Tongue (tissue), 2 donors: Measurements from ENCODE around the gene MPDZ. TPM values are rescaled to one million over a fixed set of nuclear protein-coding genes. Genes with fewer than 3 reads are reported as not detected.
A peak's percentile ranks its signal among the peaks of the same experiment; 100 is the strongest.

ENCODE experiments used
- DNase-seq: peaks from one replicate; pipeline ENCODE4 v3.0.0-alpha.2; 2015
- total RNA-seq: library from RNA; depleted of rRNA; stranded (reverse); fragments of >200 nt; gene quantifications from one replicate; pipeline ENCODE4 v1.2.3, GENCODE V29; 2014

Gene MPDZ
- total RNA-seq, 1 donor from 2014 or later = 86.0 TPM

DNA sequence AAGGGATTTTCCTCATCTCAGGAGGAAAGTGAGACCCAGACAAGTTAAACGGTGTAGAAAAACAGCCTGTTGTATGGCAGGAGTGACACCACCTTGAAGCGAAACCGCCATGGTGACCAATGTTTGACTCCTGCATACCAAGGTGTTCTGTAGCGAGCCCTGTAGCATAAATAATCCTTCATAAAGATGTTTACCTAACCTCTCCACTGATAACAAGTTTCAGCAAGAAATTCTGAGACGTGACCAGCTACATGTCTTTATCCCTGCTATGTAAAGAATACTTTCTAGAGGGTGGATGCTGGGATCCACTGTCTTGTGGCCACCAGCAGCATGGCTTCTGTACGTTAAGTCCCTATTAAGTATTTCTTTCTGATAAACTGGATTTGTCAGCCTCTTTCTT lies 148.1 kb downstream of the MPDZ start:
- DNase-seq = no peak

DNA sequence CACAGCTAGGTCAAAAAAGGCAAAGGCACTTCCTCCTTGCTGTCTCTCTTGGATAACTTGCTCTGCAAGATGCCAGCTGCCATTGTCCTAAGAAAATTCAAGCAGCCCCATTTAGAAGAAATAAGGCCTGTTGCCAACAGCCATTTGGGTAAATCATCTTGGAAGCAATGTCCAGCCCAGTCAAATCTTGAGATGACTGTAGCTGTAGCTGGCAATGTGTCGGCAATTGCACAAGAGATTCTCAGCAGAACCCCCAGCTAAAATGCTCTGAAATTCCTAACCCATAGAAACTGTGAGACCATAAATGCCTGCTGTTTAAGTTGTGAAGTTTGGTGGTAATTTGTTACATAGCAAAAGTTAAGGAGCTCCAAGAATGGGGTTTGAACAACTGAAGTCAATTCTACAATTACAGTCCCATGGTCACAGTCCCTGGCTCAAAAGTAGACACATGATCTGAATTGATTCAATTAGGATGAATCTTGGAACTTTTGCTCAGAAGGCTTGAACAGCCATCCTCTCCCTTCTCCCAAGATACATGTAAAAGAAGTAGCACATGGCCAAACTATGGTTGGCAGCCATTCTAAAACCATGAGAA lies 151.1 kb downstream of the MPDZ start:
- DNase-seq = no peak

DNA sequence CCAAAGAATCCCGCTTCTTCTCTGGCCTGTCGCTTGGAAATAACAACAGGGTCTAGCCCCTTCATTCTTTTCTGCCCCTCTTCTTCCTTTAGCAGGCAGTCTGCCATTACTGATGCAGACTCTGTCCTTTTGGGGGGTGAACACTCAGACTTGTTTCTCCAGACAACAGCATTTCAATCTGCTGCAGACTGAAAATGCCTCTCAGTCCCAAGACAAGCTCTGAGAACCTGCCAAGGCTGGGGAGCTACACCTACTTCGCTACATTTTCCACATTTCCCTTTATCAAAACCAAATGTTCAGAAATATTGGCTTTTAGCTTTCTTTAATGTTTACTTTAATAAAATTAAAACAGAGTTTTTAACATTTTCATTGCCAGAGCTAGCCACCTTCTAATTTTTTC lies 152.4 kb downstream of the MPDZ start:
- peak; percentile 31 for DNase-seq

DNA sequence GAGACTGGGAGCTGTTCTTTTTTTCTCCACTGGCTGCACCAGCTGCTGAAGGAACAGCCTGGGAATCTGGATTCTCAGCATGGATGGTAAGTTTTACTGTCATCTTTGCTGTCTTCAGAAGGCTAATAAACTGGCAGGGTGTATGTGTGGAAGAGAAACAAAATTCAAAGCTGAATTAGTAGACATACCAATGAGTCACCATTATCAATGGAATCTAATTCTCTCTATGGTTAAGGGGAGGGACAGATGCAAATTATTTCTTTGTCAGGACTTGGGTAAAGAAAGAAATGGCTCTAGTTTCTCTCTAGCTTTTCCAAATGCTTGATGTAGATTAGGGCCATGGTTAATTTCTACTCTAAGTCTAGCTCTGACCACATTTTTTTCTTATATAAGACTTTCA lies 154.2 kb downstream of the MPDZ start:
- no peak for DNase-seq

DNA sequence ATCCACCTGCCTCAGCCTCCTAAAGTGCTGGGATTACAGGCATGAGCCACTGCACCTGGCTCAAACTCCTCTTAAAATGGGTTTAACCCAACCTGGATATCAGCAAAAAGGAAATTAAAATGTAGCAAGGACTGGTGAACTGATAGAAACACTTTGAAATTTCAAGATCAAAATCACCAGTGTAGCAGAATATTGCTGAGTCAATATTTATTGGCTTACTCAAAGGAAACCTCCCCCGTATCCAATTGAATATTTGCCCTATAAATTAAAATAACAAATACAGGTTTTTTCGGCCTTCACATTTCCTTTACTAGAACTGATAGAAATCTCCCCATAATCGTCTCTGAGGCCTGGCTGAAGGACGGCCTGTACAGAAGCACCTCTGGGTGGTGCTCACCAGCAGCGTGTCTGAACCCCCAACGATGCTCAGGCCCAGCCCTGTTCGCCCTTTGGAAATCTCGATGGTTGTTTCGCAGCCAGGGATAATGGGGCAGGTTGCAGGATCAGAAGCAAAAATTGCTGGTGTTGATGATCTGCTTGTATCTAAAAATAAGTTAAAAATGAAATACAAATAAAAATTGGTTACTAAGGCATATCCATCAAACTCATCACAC lies 156.6 kb downstream of the MPDZ start:
- no peak for DNase-seq

DNA sequence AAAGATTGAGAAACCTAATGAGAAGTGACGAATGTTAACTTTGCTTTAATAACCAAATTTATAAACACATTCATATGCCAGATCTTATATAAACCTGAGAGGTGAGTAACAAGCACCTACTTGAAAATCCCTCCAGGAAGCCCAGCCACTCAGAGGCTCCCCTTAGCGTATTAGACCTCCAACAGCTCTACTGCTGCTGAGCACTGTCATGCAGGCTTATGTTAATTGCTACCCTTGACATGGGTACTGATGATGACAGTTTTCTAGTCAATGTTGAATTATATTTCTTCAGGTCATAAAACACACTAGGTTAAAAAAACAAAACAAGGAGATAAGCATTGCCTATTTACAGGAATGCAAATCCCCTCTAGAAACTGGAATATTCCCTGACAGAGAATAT lies 161.2 kb downstream of the MPDZ start:
- no peak for DNase-seq

DNA sequence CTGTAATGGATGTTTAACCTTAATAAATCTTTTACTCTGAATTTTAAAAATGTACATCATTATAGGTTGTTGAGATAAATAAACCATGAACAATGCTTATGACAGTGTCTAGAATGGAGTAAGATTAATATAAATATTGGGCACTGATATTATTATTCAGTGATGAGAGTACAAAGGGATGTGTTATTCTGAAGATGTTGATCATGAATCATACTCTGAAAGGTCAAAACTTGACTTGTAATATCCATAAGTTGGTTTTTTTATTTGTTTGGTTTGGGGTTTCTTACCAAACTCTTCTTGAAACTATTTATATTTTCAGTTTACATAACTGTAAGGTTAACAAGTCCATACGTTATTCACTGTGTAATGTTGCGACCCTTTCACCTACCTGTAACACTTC lies 163.2 kb downstream of the MPDZ start:
- DNase-seq = no peak

DNA sequence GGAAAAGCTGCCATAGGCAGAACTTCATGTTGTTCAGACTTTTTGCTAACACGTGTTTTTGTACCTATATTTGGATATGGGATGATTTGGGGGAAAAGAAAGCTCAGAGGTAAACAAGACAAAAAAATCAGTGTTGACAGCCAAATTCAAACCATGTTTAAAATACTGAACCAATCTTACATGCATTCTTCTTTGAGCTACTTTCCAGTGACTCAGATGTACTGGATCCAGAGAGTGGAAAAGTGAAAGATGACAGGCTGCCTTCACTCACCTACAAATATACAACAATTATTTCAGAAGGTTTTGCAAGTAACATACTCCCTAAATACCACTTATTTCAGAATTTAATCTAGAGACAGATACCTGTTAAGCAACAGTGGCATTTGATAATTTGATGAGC lies 165.7 kb downstream of the MPDZ start:
- peak; percentile 7 for DNase-seq

DNA sequence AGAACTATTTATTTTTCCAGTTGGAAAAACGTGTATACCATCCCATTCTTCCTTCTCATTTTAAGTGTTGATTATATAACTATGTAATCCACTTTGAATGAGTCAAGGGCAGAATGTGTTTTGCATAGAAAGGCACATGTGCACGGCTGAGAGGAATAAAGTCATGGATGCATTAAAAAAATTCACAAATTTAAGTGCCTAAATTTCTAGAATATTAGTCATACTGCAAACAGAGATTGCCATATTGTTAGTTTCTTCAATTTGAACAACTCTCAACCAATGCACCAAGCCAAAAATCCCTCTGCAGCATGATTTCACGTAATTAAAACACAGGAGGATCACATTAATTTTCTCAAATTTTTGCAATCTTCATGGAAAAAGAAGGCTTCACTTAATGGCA lies 166.3 kb downstream of the MPDZ start:
- DNase-seq = peak; percentile 15

DNA sequence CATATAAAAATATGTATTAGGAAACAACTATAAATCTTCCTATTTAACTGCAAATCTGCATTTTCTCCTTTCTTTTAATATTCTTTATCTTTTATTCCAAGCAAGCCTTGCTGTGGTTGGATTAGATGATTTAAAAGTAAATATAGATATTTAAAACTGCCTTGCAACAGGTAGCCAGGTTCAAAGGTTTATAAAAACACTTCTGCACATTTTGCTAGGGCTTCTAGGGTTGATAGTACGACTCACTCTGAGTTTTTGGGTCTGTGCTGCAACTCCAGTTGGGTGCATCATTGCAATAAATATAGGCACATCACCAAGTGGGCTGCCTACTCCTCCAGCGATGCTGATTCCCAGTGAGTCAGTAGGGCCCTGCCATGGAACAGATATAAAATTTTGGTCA lies 167.7 kb downstream of the MPDZ start:
- DNase-seq = no peak

DNA sequence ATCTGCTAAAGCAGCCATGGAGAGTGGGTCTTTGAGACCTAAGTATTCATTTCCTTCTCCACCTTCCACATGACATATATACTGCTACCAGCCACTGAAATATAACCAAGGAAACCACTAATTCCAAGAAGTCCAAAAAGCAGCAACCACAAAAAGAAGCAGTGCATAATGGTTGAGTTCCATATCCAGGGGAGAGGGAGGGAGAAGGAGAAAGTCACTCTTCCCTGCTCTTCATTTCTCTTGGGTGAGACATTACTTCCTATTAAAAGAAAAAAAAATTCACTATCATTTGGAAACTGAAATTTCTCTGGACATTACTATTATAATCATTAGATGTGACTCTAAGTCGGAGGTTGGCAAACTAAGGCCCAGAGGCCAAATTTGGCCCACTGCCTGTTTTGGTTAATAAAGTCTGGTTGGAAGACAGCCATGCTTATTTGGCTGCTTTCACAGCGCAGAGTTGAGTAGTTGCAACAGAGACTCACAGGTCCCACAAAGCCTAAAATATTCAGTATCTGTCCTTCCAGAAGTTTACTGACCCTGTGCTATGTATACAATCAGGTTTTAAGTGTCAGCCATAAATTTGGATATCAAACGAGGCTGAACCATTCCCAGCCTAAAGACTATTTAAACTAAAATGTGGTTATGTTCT lies 168.6 kb downstream of the MPDZ start:
- DNase-seq = no peak

DNA sequence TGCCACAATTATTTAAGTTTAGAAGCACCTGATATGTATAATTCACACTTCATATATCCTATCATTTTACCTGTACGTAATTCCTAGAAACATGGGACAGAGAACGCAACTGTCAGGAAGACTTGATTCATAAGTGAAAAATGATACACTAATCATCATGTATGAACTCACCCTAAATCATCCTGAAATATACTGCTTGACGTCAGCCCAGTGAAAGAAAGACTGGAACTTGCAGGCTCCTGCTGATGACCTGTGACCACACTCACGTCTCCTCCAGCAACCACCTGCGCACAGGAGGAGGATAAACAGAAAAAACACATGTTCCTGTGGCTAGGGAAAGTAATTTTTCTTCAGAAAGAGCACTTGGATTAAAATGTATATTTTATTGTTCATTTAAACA lies 169.7 kb downstream of the MPDZ start:
- DNase-seq = no peak

DNA sequence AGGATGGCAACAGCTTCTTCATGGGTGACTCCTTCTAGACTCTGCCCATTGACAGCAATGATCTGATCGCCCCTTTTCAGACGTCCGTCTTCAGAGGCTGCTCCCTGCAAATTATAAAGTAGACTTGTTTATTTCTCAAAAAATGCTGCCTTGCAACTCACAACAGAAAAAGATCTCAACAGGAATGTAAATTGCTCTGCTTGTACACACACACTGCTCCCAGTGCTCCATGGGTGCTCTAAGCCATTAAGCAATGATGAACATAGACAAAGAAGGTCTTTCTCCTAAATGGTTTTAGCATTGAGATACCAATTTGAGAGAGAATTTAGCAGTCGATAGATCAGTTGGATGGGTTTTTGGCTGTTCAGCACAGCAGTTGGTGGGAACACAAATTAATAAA lies 172.5 kb downstream of the MPDZ start:
- DNase-seq = no peak

DNA sequence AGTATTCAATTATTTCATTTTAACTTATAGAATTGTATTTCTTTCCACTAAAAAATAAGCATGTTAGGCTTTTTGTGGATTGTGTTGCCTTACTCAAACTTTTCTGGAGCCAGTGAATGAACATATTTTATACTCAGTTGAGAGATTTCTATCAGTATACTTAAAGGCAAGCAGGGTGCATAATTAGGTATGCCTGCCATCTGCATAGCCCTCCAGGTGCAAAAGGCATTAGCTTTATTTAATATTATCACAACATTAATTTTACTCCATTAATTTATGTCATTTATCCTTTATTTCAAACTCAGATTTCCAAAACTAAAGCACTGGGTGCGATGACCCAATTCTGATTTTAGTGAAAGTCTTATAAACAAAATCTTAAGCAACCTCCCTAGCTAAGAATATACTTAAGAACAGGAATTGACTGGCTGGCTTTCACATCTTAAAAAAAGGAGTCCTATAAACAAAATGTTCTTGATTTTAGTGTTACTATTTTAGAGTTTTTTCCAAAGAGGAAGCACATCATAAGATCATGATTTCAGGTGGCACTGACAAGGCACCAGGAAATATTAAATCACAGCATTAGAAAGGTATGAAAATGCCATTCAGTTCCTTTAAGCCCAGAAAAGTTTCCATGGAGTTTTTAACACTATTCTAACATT lies 178.4 kb downstream of the MPDZ start:
- DNase-seq = no peak

DNA sequence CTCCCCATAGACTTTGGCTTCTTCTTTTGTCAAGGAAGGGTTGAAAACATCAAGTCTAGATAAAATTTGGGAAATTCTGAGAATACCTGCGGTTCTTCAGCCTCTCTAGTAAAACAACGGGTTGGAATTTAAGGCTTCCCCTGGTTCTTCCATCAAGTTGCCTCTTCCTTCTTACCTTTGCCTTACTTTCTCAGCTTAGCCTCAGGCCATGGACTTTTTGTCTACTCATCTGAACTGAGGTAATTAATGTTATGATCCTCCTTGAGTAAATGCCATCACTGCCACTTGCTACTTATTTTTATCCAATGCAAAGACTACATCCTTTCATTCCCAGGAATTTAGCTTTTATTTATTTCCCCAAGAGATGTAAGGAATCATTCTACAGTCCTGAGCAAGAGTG lies 184.4 kb downstream of the MPDZ start:
- DNase-seq = no peak

DNA sequence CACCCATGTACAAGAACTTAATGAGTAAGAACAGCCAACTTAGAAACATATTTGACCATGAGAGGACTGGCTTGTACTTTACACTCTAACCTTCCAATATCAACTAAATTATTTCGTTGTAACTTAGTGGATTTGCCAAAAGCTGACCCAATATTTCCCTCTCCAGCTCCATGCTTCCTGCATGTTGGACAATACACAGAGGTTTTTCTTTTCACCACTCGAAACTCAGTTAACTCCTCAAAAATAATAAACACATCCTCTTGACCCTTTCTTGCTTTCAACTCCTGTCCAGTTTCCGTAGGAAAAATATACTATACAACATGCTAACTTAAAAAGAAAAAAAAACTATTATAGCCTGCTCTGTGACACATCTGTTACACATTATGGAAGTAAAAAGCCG lies 188.9 kb downstream of the MPDZ start:
- peak; percentile 47 for DNase-seq

DNA sequence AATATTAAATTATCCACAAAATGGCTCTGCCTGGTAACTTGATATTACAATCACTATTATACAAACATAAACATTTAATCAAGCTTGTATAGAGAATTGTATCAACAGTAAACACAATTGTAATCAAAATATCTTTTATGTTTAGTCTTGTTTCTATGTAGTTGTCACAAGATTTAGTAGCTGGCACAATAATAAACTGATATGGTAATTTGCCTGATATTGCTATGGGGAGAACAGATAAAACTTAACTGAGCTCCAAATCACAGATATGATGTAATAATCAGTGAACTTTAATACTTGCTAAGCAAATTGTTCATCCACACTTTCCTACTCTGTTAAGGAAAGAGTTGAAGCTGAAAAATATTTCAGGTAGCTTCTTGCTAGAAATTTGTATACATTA lies 189.8 kb downstream of the MPDZ start:
- no peak for DNase-seq

DNA sequence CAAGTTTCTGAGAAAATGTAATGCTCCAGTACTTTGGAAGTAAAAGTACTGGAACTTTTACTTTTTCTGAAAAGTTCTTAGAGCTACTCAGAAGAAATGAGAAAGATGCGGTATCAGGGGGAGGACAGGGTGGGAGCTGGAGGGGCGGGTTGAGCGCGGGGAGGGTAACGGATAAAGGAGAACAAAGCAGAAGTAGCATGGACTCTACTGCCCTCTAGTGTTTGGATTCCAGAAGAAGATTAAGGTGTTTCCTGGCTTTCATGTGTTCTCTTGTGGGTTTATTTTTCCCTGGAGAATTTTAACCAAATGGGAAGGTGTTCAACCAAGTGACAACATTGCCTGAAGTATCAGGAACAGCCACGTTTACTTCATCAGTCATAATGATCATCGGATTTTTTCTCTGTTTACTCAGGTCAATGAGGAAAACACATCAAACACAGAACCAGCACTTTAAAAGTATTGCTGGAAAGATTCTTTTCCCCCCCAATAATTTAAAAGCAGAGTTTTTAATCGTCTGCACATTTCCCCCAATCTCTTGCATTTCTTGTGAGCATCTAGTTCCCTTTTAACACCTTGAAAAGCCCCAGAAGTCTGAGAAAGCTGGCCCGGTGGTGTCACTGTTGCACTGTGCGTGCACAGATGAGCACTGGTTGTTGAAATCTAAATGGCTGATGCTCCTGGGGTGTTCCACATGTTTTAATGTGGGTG lies 190.6 kb downstream of the MPDZ start:
- peak; percentile 83 for DNase-seq

DNA sequence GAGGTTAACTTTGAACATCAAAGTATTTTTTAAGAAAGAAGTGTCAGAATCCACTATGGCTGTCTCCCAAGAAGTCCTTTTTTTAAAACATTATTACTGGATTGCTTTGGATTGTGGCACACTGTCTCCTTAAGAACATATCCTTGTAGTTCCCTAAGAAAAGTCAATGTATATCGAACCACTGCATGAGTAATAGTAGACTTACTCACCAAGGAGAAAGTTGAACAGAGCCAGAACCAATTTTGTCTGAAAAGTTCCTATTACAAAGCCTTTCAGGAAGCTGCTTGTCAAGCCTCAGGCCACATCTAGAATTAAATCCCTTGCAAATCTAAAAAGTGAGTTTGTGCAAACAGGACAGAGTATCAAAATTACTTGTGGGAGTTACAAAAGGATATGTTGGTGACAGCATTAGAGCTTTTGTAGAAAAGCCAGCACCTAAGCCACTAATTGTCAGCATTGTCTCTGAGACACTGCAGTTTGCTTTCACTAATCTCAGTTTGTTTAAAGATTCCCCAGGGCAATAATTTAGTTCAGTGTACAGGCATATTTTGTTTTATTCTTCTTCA lies 195.4 kb downstream of the MPDZ start:
- peak; percentile 39 for DNase-seq

DNA sequence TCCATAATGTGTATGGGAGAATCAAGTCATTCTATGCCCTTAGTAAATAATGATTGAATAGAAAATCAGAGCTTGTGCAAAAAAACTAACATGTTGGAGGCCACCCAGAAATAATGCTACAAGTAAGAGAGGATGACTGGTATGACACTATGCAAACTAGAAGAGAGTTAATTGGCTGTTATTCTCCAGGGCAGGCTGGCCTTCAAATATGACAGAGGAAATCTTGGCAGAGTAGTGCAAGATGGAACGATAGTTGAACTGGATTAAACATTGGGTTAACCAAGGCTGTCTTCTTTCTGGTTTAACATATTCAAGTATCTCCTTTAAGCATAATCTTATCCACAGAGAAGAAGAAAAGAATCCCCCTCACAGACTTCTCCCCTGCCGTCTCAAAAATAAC lies 196.1 kb downstream of the MPDZ start:
- no peak for DNase-seq

DNA sequence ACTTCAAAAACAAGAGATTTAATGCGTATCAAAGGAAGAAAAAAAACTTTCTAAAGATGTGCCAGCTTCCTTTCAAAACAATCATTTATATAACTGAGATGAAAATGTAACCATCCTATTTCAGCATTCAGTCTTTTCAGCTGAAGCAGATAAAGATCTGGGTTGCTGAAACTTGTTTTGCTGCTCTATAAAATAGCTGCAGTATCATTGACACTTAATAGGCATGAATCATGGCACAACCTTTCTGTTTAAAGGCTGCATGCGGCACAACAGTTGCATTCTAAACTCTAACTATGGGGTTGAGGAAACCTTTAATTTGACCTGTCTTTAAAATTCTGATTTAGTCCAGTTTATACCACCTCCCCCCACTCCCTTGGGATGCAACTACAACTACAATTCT lies 196.7 kb downstream of the MPDZ start:
- no peak for DNase-seq

DNA sequence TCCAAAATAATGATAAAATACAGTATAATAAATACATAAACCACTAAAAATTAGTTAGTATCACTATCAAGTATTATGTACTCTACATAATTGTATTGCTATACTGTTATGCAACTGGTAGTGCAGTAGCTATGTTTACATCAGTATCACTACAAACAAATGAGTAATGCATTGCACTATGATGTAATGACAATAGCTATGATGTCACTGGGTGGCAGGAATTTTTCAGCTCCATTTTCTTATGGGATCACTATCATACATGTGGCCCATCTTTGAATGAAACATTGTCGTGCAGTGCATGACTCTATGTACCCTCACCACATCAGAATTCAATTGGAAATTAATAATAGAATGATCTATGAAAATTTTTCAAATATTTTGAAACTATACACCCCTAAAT lies 201.3 kb downstream of the MPDZ start:
- DNase-seq = no peak

DNA sequence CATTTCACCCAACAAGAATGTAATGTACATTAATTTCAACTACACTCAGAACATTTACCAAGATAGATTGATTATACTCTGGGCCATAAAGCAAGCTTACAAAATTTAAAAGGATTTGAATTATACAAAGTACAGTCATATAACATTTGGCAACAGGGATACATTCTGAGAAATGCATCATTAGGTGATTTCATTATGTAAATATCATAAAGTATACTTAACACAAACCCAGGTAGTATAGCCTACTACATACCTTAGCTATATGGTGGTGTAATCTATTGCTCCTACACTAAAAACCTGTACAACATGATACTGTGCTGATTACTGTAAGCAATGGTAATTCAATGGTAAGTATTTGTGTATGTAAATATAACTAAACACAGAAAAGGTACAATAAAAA lies 202.9 kb downstream of the MPDZ start:
- DNase-seq = no peak
